ENCODE results near the gene RSPRY1.
A peak's percentile ranks its signal among the peaks of the same experiment; 100 is the strongest.

The RSPRY1 gene

GRCh38 chr16:57244767-57245471, 58.8 kb downstream of the RSPRY1 start, which contains the start of gene ARL2BP:
ARL2BP (plus strand) TSS chr16:57245259; CDS start chr16:57245368, 109 bp downstream.
- TF ChIP-seq SPI1 (IDR thresholded peaks at IDR 0.05; ENCODE audit: borderline replicate concordance, low read depth) = peak; percentile 91
- TF ChIP-seq, protein P1, sequence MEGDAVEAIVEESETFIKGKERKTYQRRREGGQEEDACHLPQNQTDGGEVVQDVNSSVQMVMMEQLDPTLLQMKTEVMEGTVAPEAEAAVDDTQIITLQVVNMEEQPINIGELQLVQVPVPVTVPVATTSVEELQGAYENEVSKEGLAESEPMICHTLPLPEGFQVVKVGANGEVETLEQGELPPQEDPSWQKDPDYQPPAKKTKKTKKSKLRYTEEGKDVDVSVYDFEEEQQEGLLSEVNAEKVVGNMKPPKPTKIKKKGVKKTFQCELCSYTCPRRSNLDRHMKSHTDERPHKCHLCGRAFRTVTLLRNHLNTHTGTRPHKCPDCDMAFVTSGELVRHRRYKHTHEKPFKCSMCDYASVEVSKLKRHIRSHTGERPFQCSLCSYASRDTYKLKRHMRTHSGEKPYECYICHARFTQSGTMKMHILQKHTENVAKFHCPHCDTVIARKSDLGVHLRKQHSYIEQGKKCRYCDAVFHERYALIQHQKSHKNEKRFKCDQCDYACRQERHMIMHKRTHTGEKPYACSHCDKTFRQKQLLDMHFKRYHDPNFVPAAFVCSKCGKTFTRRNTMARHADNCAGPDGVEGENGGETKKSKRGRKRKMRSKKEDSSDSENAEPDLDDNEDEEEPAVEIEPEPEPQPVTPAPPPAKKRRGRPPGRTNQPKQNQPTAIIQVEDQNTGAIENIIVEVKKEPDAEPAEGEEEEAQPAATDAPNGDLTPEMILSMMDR (IDR thresholded peaks at IDR 0.05; ENCODE audit: insufficient read depth, low read length) = no peak
- TF ChIP-seq GABPA (IDR thresholded peaks at IDR 0.05; ENCODE audit: low read depth) = peak; percentile 73; the same call in 1 of the 2 replicates
- TF ChIP-seq, protein P2, sequence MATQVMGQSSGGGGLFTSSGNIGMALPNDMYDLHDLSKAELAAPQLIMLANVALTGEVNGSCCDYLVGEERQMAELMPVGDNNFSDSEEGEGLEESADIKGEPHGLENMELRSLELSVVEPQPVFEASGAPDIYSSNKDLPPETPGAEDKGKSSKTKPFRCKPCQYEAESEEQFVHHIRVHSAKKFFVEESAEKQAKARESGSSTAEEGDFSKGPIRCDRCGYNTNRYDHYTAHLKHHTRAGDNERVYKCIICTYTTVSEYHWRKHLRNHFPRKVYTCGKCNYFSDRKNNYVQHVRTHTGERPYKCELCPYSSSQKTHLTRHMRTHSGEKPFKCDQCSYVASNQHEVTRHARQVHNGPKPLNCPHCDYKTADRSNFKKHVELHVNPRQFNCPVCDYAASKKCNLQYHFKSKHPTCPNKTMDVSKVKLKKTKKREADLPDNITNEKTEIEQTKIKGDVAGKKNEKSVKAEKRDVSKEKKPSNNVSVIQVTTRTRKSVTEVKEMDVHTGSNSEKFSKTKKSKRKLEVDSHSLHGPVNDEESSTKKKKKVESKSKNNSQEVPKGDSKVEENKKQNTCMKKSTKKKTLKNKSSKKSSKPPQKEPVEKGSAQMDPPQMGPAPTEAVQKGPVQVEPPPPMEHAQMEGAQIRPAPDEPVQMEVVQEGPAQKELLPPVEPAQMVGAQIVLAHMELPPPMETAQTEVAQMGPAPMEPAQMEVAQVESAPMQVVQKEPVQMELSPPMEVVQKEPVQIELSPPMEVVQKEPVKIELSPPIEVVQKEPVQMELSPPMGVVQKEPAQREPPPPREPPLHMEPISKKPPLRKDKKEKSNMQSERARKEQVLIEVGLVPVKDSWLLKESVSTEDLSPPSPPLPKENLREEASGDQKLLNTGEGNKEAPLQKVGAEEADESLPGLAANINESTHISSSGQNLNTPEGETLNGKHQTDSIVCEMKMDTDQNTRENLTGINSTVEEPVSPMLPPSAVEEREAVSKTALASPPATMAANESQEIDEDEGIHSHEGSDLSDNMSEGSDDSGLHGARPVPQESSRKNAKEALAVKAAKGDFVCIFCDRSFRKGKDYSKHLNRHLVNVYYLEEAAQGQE (IDR thresholded peaks at IDR 0.05; ENCODE audit: insufficient replicate concordance, low read depth) = no peak
- peak; percentile 85 for TF ChIP-seq POLR2AphosphoS5 (IDR thresholded peaks at IDR 0.05; ENCODE audit: low read depth)
- H3K27ac ChIP-seq (replicated peaks) = peak within 1 kb of the TSS; percentile 71
- H3K27me3 ChIP-seq (ENCODE audit: insufficient read depth, poor library complexity, severe bottlenecking) = no peaks in the 10 kb centered on the region
- peak within 1 kb of the TSS; percentile 76 for H3K4me3 ChIP-seq (replicated peaks; ENCODE audit: insufficient read depth, low read length)
- DNase-seq (ENCODE audit: low read depth in 1 of 2, low spot score in 1 of 2) = peak; percentile 88 to 97

DNA sequence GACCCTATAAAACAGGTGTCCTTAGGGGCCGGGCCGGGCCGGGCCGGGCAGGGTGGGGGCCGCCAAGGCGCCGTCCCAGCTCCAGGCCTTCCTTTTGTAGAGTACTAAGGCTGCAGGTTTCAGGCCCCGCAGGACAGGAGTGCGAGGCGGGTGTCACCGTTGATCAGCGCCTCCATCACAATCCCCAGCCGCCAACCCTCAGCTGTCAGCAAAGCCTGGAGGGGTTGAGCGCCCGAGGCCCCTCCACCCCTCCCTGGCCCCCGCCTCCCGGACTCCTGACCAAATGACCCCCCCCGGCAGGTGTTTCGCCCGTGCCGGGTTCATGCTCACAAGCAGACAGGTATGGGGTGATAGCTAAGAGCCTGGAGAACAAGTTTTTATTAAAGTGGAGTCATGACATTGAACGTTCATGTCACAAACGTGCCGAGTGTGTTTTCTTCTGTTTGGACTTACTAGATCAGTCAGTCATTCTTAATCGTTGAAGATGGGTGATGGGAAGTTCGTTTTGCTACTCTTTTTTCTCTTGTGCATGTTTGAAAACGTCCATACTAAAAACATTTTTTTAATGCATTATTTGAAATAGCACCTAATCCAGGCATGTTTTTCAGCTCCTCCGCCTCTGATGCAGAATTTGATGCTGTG, 59.5 kb downstream of the RSPRY1 start:
- peak overlapping the region; percentile 76 for H3K4me3 ChIP-seq (replicated peaks; ENCODE audit: insufficient read depth, low read length)
- peak overlapping the region; percentile 71 for H3K27ac ChIP-seq (replicated peaks)
- no peak for DNase-seq (ENCODE audit: low read depth in 1 of 2, low spot score in 1 of 2)
- H3K27me3 ChIP-seq (ENCODE audit: insufficient read depth, poor library complexity, severe bottlenecking) = no peaks in the 10 kb centered on the region
- TF ChIP-seq, protein P2 (IDR thresholded peaks at IDR 0.05; ENCODE audit: insufficient replicate concordance, low read depth) = no peak
- no peak for TF ChIP-seq SPI1 (IDR thresholded peaks at IDR 0.05; ENCODE audit: borderline replicate concordance, low read depth)
- TF ChIP-seq, protein P1 (IDR thresholded peaks at IDR 0.05; ENCODE audit: insufficient read depth, low read length) = no peak
- no peak for TF ChIP-seq GABPA (IDR thresholded peaks at IDR 0.05; ENCODE audit: low read depth)
- TF ChIP-seq POLR2AphosphoS5 (IDR thresholded peaks at IDR 0.05; ENCODE audit: low read depth) = no peak

DNA sequence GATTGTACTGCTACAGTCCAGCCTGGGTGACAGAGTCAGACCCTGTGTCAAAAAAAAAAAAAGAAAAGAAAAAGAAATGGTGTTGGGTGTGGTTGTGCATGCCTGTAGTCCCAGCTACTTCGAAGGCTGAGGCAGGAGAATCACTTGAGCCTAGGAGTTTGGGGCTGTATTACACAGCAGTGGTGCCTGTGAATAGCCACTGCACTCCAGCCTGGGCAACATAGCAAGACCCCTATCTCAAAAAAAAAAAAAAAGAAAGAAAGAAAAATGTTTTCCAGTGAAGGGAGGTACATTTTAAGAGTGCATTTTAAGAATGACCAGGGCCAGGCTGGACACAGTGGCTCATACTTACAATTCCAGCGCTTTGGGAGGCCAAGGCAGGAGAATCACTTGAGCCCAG, 65.2 kb downstream of the RSPRY1 start:
- TF ChIP-seq, protein P2 (IDR thresholded peaks at IDR 0.05; ENCODE audit: insufficient replicate concordance, low read depth) = no peak
- TF ChIP-seq SPI1 (IDR thresholded peaks at IDR 0.05; ENCODE audit: borderline replicate concordance, low read depth) = no peak
- TF ChIP-seq, protein P1 (IDR thresholded peaks at IDR 0.05; ENCODE audit: insufficient read depth, low read length) = no peak
- no peak for TF ChIP-seq GABPA (IDR thresholded peaks at IDR 0.05; ENCODE audit: low read depth)
- no peak for TF ChIP-seq POLR2AphosphoS5 (IDR thresholded peaks at IDR 0.05; ENCODE audit: low read depth)
- Histone ChIP-seq H3K27ac (replicated peaks) (no peak overlapping the region), H3K27me3 (ENCODE audit: insufficient read depth, poor library complexity, severe bottlenecking) (no peaks in the 10 kb centered on the region), H3K4me3 (replicated peaks; ENCODE audit: insufficient read depth, low read length) (no peak overlapping the region)
- no peak for DNase-seq (ENCODE audit: low read depth in 1 of 2, low spot score in 1 of 2)

Measured in HL-60 (cell line).